SK-N-MC (cell line): Measurements from ENCODE around the gene FALEC.

Experiments used
- EZH2 ChIP-seq: fragments of 200-600 bp; sonication (generic); IDR thresholded peaks from one replicate; pipeline ENCODE4 v1.6.1; 2017; ENCODE audit warnings: antibody characterized with exemption
- FOXP2 ChIP-seq: optimal IDR thresholded peaks from 2 replicates; pipeline ENCODE3; 2011; ENCODE audit warnings: mild to moderate bottlenecking, moderate library complexity; ENCODE audit not compliant: insufficient read depth; ENCODE audit errors: extremely low read length, control extremely low read depth
- POLR2AphosphoS5 ChIP-seq: IDR thresholded peaks from 2 replicates; pipeline ENCODE4 v1.6.1; 2012; ENCODE audit warnings: mild to moderate bottlenecking, low read depth, low read length, borderline replicate concordance

- TF ChIP-seq POLR2AphosphoS5 (no peak), EZH2 (no peak), FOXP2 (no peak)
Observed at GRCh38 chr1:150558303-150558704, 42.8 kb downstream of the FALEC start.
